HepG2 (cell line): Measurements from ENCODE around the gene HOXD1. TPM values are rescaled to one million over a fixed set of nuclear protein-coding genes. Genes with fewer than 3 reads are reported as not detected.
A peak's percentile ranks its signal among the peaks of the same experiment; 100 is the strongest.

Source experiments
- CBFB ChIP-seq: sonication (generic); formaldehyde crosslinking; IDR thresholded peaks from 2 replicates; pipeline ENCODE4 v1.4.0; 2020; ENCODE audit warnings: missing genetic modification reagents
- FOXJ3 ChIP-seq: sonication (generic); formaldehyde crosslinking; IDR thresholded peaks from 2 replicates; pipeline ENCODE4 v1.4.0; 2020; ENCODE audit warnings: missing genetic modification reagents, mild to moderate bottlenecking, borderline replicate concordance
- GPBP1L1 ChIP-seq: sonication (generic); formaldehyde crosslinking; IDR thresholded peaks from 2 replicates; pipeline ENCODE4 v1.5.0; 2020; ENCODE audit warnings: mild to moderate bottlenecking, missing genetic modification reagents
- HIC2 ChIP-seq: sonication (generic); formaldehyde crosslinking; IDR thresholded peaks from 2 replicates; pipeline ENCODE4 v1.9.0; 2022; ENCODE audit warnings: low read depth, missing genetic modification reagents
- IKZF5 ChIP-seq: IDR thresholded peaks from 2 replicates; pipeline ENCODE4 v1.6.1; 2018; ENCODE audit warnings: missing genetic modification reagents, mild to moderate bottlenecking, missing compliant biosample characterization
- IRF1 ChIP-seq: sonication (generic); formaldehyde crosslinking; IDR thresholded peaks from 2 replicates; pipeline ENCODE4 v1.4.0; 2020; ENCODE audit warnings: low read depth, mild to moderate bottlenecking, missing genetic modification reagents
- JUN ChIP-seq: sonication (generic); formaldehyde crosslinking; IDR thresholded peaks from 2 replicates; pipeline ENCODE4 v1.4.0; 2020; ENCODE audit warnings: mild to moderate bottlenecking, missing genetic modification reagents
- KDM6A ChIP-seq: IDR thresholded peaks from 2 replicates; pipeline ENCODE4 v1.6.1; 2016; ENCODE audit warnings: low read depth
- RFX5 ChIP-seq: IDR thresholded peaks from 2 replicates; pipeline ENCODE4 v1.6.1; 2011; ENCODE audit warnings: low read depth, low read length, improper control_type of control experiment
- SP4 ChIP-seq: sonication (generic); formaldehyde crosslinking; IDR thresholded peaks from 2 replicates; pipeline ENCODE4 v1.8.1; 2023; ENCODE audit warnings: mild to moderate bottlenecking, missing genetic modification reagents
- TFE3 ChIP-seq: IDR thresholded peaks from 2 replicates; pipeline ENCODE4 v1.6.1; 2016
- ZC3H13 ChIP-seq: sonication (generic); formaldehyde crosslinking; IDR thresholded peaks from 2 replicates; pipeline ENCODE4 v1.8.1; 2023; ENCODE audit warnings: mild to moderate bottlenecking, missing genetic modification reagents, moderate library complexity
- ZNF24 ChIP-seq: fragments of 450-650 bp; IDR thresholded peaks from 2 replicates; pipeline ENCODE4 v1.6.1; 2017; ENCODE audit warnings: antibody characterized with exemption, mild to moderate bottlenecking
- ZNF34 ChIP-seq: sonication (generic); formaldehyde crosslinking; IDR thresholded peaks from 2 replicates; pipeline ENCODE4 v1.4.0; 2020; ENCODE audit warnings: mild to moderate bottlenecking, missing genetic modification reagents, borderline replicate concordance
- ZNF510 ChIP-seq: sonication (generic); formaldehyde crosslinking; IDR thresholded peaks from 2 replicates; pipeline ENCODE4 v1.4.0; 2020; ENCODE audit warnings: low read depth, mild to moderate bottlenecking, missing genetic modification reagents
- ZNF512 ChIP-seq: sonication (generic); formaldehyde crosslinking; IDR thresholded peaks from 2 replicates; pipeline ENCODE4 v1.4.0; 2020; ENCODE audit warnings: mild to moderate bottlenecking, missing genetic modification reagents
- ZNF652 ChIP-seq: IDR thresholded peaks from 2 replicates; pipeline ENCODE4 v1.6.1; 2016; ENCODE audit warnings: low read depth, borderline replicate concordance
- ZNF800 ChIP-seq: sonication (generic); formaldehyde crosslinking; IDR thresholded peaks from 2 replicates; pipeline ENCODE4 v1.4.0; 2020; ENCODE audit warnings: missing genetic modification reagents
- ZSCAN22 ChIP-seq: sonication (generic); formaldehyde crosslinking; IDR thresholded peaks from 2 replicates; pipeline ENCODE4 v1.4.0; 2020; ENCODE audit warnings: mild to moderate bottlenecking, missing genetic modification reagents
- polyA plus RNA-seq, 8 experiments: library from polyadenylated mRNA; depleted of rRNA in 3 of 8; stranded (reverse) in 7 of 8; unstranded in 1 of 8; fragments of >200 nt; fragmentation: Illumina TruSeq in 4 of 8; extraction: Trizol in 4 of 8; gene quantifications; 2 replicates each; pipeline versions ENCODE4 v1.2.1 to v1.2.3, GENCODE V29; 2011 to 2016; ENCODE audit warnings: low read depth in 4 of 8, missing spikeins in 1 of 8, mixed read lengths in 1 of 8; ENCODE audit not compliant: insufficient read depth in 1 of 8
- total RNA-seq, 5 experiments: library from RNA; depleted of rRNA; stranded (reverse); fragments of >200 nt; fragmentation: Illumina TruSeq; extraction: Trizol; gene quantifications; 2 replicates each; pipeline ENCODE4 v1.2.3, GENCODE V29; 2016; ENCODE audit warnings: low read depth in 1 of 5

Gene HOXD1
- total and polyA plus RNA-seq, 2 of the 13 experiments (the other 11 are each of a cell fraction or from before 2014, with no cell fraction given) = 10.0 to 22.3 TPM

- no peak; the same call in 1 of the 2 replicates for TF ChIP-seq FOXJ3 (CRISPR knock-in tag)
- TF ChIP-seq HIC2 (CRISPR knock-in tag) = no peak
- 0 out of 2 replicates have a peak, but pooled peaks have one; percentile 33 for TF ChIP-seq ZNF34 (CRISPR knock-in tag)
- no peak for TF ChIP-seq KDM6A (CRISPR knock-in tag)
- no peak for TF ChIP-seq TFE3 (CRISPR knock-in tag)
- TF ChIP-seq ZNF510 = no peak
- no peak for TF ChIP-seq ZC3H13 (CRISPR knock-in tag)
- no peak for TF ChIP-seq ZNF652 (CRISPR knock-in tag)
- TF ChIP-seq CBFB (CRISPR knock-in tag) = peak; percentile 78
- no peak for TF ChIP-seq RFX5
- no peak for TF ChIP-seq ZSCAN22 (CRISPR knock-in tag)
- peak; percentile 84; the same call in 1 of the 2 replicates for TF ChIP-seq IKZF5 (CRISPR knock-in tag)
- no peak for TF ChIP-seq IRF1 (CRISPR knock-in tag)
- no peak for TF ChIP-seq ZNF24
- TF ChIP-seq ZNF512 = no peak
- TF ChIP-seq JUN (CRISPR knock-in tag) = no peak
- no peak for TF ChIP-seq GPBP1L1 (CRISPR knock-in tag)
- TF ChIP-seq SP4 (CRISPR knock-in tag) = peak; percentile 82
- TF ChIP-seq ZNF800 = peak; percentile 61; the same call in 1 of the 2 replicates
Measured at GRCh38 chr2:176140513-176141317, 47.8 kb upstream of the HOXD1 start (continued).
